BE2C (cell line): ENCODE measurements around the gene IL17RD.

ENCODE experiments used
- DNase-seq: peaks from one replicate; pipeline ENCODE4 v3.0.0-alpha.2; 2020
- H3K27me3 ChIP-seq: fragments of 250-450 bp; sonication (Bioruptor Pico); 2 replicates; pipeline ENCODE4 v1.5.1; 2020; ENCODE audit warnings: mild to moderate bottlenecking
- H3K36me3 ChIP-seq: fragments of 250-450 bp; sonication (Bioruptor Pico); 2 replicates; pipeline ENCODE4 v1.5.1; 2020; ENCODE audit warnings: mild to moderate bottlenecking
- H3K4me1 ChIP-seq: fragments of 250-450 bp; sonication (Bioruptor Pico); 2 replicates; pipeline ENCODE4 v1.5.1; 2020
- H3K4me3 ChIP-seq: 2 replicates; pipeline ENCODE4 v1.5.1; 2011; ENCODE audit warnings: low read depth, low read length
- H3K9me3 ChIP-seq: fragments of 250-450 bp; sonication (Bioruptor Pico); 2 replicates; pipeline ENCODE4 v1.5.1; 2020
- TF ChIP-seq, protein P1 (sequence below): IDR thresholded peaks from 2 replicates; pipeline ENCODE4 v1.5.1; 2012; ENCODE audit warnings: mild to moderate bottlenecking, low read depth, low read length

Gene IL17RD

DNA sequence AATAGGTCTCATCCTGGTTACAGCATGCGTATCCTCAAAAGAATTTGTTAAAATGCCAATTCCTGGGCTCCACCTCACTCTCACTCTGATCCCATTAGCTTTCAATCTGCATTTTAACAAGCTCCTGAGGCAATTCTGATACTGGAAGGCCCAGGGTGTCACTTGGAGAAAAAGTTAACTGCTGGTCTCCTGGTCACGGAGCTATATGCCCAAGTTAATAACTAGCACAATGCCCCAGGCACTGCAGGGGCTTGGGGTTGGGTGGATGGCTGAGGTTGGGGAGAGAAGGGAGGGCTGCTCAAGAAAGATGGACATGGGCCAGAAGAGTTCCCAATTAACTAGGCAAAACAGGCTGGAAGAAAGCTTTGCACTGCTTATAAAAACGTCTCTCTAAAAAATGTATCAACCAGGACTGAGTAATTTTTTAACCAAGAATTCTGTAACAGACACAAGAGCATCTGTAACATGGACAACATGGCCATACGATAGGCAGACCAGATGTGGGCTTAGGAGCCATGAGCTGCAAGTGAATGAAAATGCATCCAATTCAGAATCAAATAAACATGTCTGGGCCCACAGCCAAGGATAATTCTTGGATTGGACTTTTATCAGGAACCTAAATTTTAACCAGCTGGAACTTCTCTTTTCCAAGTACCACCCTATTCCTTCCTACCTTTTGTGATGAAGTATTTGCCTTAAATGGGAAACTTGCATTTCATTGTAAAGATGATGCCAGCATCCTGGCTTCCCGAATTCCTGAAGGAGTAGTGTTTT is 4.2 kb downstream of the IL17RD start:
- no peaks in the 10 kb centered on the region for H3K4me1 ChIP-seq

DNA sequence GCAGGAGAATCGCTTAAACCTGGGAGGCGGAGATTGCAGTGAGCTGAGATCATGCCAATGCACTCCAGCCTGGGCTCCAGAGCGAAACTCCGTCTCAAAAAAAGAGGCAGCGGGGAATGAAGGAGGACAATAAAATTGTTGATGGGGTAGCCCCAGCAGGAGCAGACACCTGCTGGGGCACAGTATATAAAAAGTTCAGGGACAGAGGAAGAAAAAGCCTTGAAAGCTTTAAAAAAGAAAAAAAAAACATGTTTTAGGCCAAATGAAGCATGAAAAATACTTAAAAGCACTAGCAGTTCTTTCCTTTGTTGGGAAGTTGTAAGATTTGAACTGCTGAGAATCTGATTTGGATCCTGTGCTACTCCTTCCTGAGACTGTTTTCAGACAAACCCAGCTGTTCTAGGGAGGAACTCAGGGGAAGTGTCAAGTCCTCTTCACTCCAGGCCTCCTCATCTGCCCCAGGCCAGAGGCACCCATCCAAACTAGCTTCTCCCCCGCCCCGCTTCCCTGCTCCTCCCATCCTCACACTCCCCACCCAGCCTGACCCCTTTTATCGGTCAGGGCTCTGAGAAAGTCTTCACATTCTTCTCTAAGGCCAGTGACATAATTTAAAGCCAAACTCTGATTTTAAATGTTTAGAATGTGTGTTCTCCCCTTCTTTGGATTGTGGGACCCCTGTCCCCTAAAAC is 4.9 kb downstream of the IL17RD start:
- Histone ChIP-seq H3K4me3 (no peak overlapping the region), H3K9me3 (no peaks in the 10 kb centered on the region), H3K27me3 (peaks cover 13% of the 10 kb centered on the region), H3K36me3 (no peaks in the 10 kb centered on the region), H3K4me1 (no peaks in the 10 kb centered on the region)
- no peak for DNase-seq
- TF ChIP-seq, protein P1, sequence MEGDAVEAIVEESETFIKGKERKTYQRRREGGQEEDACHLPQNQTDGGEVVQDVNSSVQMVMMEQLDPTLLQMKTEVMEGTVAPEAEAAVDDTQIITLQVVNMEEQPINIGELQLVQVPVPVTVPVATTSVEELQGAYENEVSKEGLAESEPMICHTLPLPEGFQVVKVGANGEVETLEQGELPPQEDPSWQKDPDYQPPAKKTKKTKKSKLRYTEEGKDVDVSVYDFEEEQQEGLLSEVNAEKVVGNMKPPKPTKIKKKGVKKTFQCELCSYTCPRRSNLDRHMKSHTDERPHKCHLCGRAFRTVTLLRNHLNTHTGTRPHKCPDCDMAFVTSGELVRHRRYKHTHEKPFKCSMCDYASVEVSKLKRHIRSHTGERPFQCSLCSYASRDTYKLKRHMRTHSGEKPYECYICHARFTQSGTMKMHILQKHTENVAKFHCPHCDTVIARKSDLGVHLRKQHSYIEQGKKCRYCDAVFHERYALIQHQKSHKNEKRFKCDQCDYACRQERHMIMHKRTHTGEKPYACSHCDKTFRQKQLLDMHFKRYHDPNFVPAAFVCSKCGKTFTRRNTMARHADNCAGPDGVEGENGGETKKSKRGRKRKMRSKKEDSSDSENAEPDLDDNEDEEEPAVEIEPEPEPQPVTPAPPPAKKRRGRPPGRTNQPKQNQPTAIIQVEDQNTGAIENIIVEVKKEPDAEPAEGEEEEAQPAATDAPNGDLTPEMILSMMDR: no peak

More for the DNA sequence above, 4.2 kb downstream of the IL17RD start:
- no peaks in the 10 kb centered on the region for H3K9me3 ChIP-seq
- peaks cover 13% of the 10 kb centered on the region for H3K27me3 ChIP-seq
- H3K4me3 ChIP-seq: no peak overlapping the region
- no peaks in the 10 kb centered on the region for H3K36me3 ChIP-seq
- no peak for DNase-seq
- TF ChIP-seq, protein P1: no peak

DNA sequence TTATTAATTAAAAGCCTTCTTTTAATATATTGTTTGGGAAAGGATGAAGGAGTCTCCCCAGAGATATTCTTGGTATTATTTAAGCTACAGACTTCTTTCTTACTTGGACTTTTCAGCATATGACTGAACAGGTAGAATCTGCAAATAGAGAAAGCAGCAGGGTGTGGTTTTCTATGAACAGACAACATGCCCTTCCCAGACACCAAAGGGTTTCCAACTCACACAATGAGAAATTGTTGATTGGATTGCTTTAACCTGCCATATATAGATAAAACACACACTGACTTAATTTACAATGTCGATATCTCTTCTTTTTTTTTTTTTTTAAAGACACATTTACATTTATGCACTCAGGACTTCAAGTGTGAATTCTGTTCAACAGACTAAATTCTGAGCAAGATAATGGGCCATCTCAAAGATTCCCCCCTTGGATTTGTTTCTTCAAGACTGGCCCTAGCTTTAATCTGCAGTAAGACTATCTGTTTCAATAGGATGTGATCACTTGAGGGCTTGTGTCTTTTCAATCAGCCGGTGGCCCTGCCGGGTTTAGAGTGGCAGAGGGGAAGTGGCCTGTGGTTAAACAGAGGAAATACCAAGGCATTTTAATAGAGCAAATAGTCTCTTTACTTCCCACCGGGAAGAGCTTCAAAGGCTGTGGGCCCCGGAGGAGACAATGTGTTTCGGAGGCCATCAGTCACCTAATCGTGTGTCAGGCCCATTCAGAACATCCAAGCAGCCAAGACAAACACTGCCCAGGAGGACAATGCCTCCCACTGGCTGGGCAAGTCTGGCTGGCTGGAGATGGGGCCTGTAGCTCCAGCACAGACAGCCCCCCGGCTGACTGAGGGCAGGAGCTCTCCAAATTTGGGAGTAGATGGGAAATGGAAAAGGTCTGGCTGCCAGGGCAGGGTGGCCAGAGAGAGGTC is 6.1 kb downstream of the IL17RD start:
- DNase-seq: no peak
- Histone ChIP-seq H3K27me3 (peaks cover 2% of the 10 kb centered on the region), H3K9me3 (no peaks in the 10 kb centered on the region), H3K4me3 (no peak overlapping the region), H3K4me1 (no peaks in the 10 kb centered on the region), H3K36me3 (no peaks in the 10 kb centered on the region)
- TF ChIP-seq, protein P1: no peak

DNA sequence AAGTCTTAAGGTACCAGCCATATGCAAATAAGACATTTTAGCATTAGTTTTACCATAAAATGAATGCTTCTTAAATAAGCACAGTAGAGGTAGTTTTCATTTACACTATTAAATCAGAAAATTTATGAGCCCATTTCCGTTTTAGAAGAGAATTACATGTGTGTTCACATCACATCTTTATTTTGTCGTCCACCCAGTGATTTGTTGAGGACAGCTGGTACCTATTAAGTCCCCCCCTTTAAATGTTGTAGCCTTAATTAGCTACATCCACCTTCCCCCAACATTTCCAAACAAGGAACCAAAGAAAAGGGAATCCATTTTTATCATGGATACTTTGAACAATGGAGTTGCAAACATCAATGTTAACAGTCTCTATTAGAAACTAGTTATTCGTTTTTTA is 6.8 kb downstream of the IL17RD start:
- Histone ChIP-seq H3K27me3 (no peaks in the 10 kb centered on the region), H3K4me3 (no peak overlapping the region), H3K9me3 (no peaks in the 10 kb centered on the region), H3K36me3 (no peaks in the 10 kb centered on the region), H3K4me1 (no peaks in the 10 kb centered on the region)
- DNase-seq: no peak
- TF ChIP-seq, protein P1: no peak

DNA sequence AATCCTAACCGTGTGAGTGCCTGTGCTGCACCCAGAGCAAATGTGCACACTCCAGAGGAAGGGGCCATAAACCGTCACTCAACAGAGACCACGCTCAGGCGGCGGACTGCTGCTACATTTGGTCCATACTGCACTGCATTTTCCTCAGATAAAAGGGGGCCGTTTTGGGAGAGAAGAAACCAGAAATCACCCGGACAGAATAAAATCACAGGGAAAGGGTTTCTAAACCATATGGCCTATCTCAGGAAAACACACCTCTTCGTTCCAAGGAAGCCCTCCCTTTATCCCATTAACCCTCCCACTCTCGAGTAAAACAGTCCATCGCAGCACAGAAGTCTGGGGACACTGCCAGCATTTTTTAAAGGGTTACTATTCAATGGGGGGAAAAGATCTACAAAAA is 7.6 kb downstream of the IL17RD start:
- Histone ChIP-seq H3K4me3 (no peak overlapping the region), H3K27me3 (no peaks in the 10 kb centered on the region), H3K4me1 (no peaks in the 10 kb centered on the region), H3K36me3 (no peaks in the 10 kb centered on the region), H3K9me3 (no peaks in the 10 kb centered on the region)
- TF ChIP-seq, protein P1: no peak
- no peak for DNase-seq
